ENCODE measurements around the gene CDK6. TPM values are rescaled to one million over a fixed set of nuclear protein-coding genes. Genes with fewer than 3 reads are reported as not detected.

Gene CDK6
- total and polyA plus RNA-seq, 4 donors, result 1.6 to 66.4 (median 12.1) TPM

GRCh38 chr7:92881091-92881485, 44.7 kb upstream of the CDK6 start:
- peaks cover 0 to 3% (median 3%) of the 10 kb centered on the region in 4 donors for H3K9me3 ChIP-seq (ENCODE audit: control insufficient read depth in 4 of 4, insufficient read depth in 3 of 4, low read length in 3 of 4)
- TF ChIP-seq CTCF (IDR thresholded peaks at IDR 0.05; ENCODE audit: control extremely low read depth, extremely low read depth), result no peak
- DNase-seq (no peak), ATAC-seq (ENCODE audit: insufficient read depth, low FRiP score) (no peak)
- no peak overlapping the region for H3K9ac ChIP-seq (ENCODE audit: insufficient read depth in 1 of 2, low read length in 2 of 2)
- H3K27ac ChIP-seq (ENCODE audit: low read depth in 1 of 2, low read length in 1 of 2), result no peak overlapping the region
- H3K4me1 ChIP-seq (ENCODE audit: control insufficient read depth in 5 of 5, insufficient read depth in 5 of 5, low read length in 5 of 5), result no peaks in the 10 kb centered on the region
- no peaks in the 10 kb centered on the region for H3K36me3 ChIP-seq (ENCODE audit: control insufficient read depth in 4 of 4, insufficient read depth in 4 of 4, low read length in 4 of 4)
- H3K27me3 ChIP-seq (ENCODE audit: control insufficient read depth in 3 of 3, insufficient read depth in 3 of 3, low read length in 2 of 3), result no peaks in the 10 kb centered on the region
- H3K4me3 ChIP-seq, result no peak overlapping the region
- WGBS, 2 donors, result 85 to 89% methylated on average over 4 of the region's 4 CpGs

DNA sequence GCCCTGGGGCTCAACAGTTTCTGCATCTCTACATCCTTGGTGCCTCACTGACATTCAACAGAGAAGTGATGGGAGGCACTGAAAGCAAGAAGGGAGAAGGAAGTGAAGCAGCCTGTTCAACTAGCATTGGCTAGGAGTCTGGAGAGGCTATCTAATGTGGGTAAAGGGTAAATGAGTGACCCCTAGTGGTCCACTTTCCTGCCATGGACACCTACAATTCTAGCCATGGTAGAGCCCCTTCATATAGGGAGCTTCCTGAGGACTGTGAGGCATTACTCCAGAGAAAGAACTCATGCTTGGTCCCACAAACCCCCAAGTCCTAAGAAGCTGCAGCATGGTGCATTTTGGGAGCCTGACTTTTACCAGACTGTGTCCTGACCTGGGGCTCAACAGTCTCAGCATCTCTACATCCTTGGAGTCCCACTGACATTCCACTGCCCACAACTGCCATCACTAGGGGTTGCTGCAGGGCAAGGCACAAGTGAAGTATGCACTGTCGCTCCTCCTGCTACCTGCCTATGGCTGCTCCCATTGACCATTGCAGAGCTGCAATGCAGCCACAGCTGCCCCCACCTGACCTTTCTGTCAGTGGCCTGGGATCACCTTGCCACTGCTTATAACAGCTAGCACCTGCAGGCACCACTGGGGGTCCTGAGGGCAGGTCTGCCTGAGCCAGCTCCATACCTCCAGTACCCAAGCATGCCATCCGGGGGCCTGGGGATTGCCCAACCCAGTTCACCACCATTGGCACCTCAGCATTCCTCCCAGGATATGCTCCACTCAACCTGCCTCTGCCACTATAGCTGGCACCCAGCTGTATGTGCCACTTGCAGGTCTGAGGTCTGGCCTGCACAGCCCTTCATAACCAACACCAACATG, 44.1 kb upstream of the CDK6 start:
- no peaks in the 10 kb centered on the region for H3K4me1 ChIP-seq (ENCODE audit: control insufficient read depth in 5 of 5, insufficient read depth in 5 of 5, low read length in 5 of 5)
- no peak overlapping the region for H3K9ac ChIP-seq (ENCODE audit: insufficient read depth in 1 of 2, low read length in 2 of 2)
- no peak for TF ChIP-seq CTCF (IDR thresholded peaks at IDR 0.05; ENCODE audit: control extremely low read depth, extremely low read depth)
- DNase-seq (peak in 2 of 3 donors; percentile 12 to 25), ATAC-seq (ENCODE audit: insufficient read depth, low FRiP score) (no peak)
- H3K4me3 ChIP-seq, result no peak overlapping the region
- 88 to 93% methylated on average over 2 of the region's 2 CpGs for WGBS, 2 donors
- no peaks in the 10 kb centered on the region for H3K27me3 ChIP-seq (ENCODE audit: control insufficient read depth in 3 of 3, insufficient read depth in 3 of 3, low read length in 2 of 3)
- no peaks in the 10 kb centered on the region for H3K36me3 ChIP-seq (ENCODE audit: control insufficient read depth in 4 of 4, insufficient read depth in 4 of 4, low read length in 4 of 4)
- H3K27ac ChIP-seq (ENCODE audit: low read depth in 1 of 2, low read length in 1 of 2), result no peak overlapping the region
- H3K9me3 ChIP-seq (ENCODE audit: control insufficient read depth in 4 of 4, insufficient read depth in 3 of 4, low read length in 3 of 4), result peaks cover 0 to 5% (median 3%) of the 10 kb centered on the region in 4 donors

DNA sequence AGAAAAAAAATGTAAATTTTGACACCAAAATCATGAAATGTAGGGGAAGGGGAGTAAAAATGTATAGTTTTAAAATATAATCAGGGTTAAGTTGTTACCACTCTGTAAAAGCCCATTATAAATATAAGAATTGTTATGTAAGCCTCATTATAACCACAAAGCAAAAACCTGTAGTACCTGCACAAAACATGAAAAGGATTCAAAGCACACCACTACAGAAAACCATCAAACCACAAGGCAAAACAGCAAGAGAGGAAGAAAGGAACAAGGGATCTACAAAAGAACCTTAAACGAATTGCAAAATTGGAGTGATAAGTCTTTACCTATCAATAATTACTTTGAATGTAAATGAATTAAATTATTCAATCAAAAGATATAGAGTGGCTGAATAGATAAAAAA, 41.0 kb upstream of the CDK6 start:
- H3K36me3 ChIP-seq (ENCODE audit: control insufficient read depth in 4 of 4, insufficient read depth in 4 of 4, low read length in 4 of 4), result no peaks in the 10 kb centered on the region
- no peaks in the 10 kb centered on the region for H3K4me1 ChIP-seq (ENCODE audit: control insufficient read depth in 5 of 5, insufficient read depth in 5 of 5, low read length in 5 of 5)
- DNase-seq (no peak), ATAC-seq (ENCODE audit: insufficient read depth, low FRiP score) (no peak)
- H3K9ac ChIP-seq (ENCODE audit: insufficient read depth in 1 of 2, low read length in 2 of 2), result no peak overlapping the region
- H3K4me3 ChIP-seq, result no peak overlapping the region
- no peak for TF ChIP-seq CTCF (IDR thresholded peaks at IDR 0.05; ENCODE audit: control extremely low read depth, extremely low read depth)
- no peak overlapping the region for H3K27ac ChIP-seq (ENCODE audit: low read depth in 1 of 2, low read length in 1 of 2)
- no peaks in the 10 kb centered on the region for H3K27me3 ChIP-seq (ENCODE audit: control insufficient read depth in 3 of 3, insufficient read depth in 3 of 3, low read length in 2 of 3)
- H3K9me3 ChIP-seq (ENCODE audit: control insufficient read depth in 4 of 4, insufficient read depth in 3 of 4, low read length in 3 of 4), result peaks cover 0 to 5% (median 2%) of the 10 kb centered on the region in 4 donors
- WGBS, 2 donors, result 90 to 92% methylated on average over 1 of the region's 1 CpG

Measured in lung (tissue), 12 donors.